GM12892 (cell line): ENCODE data around the gene NPAP1.
"Not testable (repeated sequence)": the region's sequence is repeated elsewhere in the genome, so short reads cannot be mapped to it uniquely, and the experiment has no call there.

Source experiments
- POLR2A ChIP-seq: IDR thresholded peaks from 2 replicates; pipeline ENCODE4 v1.6.1; 2011; ENCODE audit warnings: low read depth, low read length, control low read depth
- POLR2AphosphoS5 ChIP-seq: IDR thresholded peaks from 2 replicates; pipeline ENCODE4 v1.6.1; 2011; ENCODE audit warnings: low read depth, low read length, control low read depth

GRCh38 chr15:24639412-24639811, 36.2 kb upstream of the NPAP1 start:
- TF ChIP-seq POLR2AphosphoS5, POLR2A: not testable (repeated sequence)
